ENCODE measurements around the gene FOXD4L3. TPM values are rescaled to one million over a fixed set of nuclear protein-coding genes. Genes with fewer than 3 reads are reported as not detected.
"Not testable (repeated sequence)": the region's sequence is repeated elsewhere in the genome, so short reads cannot be mapped to it uniquely, and the experiment has no call there.

Gene FOXD4L3
- not detected in 2 replicates for total RNA-seq

DNA sequence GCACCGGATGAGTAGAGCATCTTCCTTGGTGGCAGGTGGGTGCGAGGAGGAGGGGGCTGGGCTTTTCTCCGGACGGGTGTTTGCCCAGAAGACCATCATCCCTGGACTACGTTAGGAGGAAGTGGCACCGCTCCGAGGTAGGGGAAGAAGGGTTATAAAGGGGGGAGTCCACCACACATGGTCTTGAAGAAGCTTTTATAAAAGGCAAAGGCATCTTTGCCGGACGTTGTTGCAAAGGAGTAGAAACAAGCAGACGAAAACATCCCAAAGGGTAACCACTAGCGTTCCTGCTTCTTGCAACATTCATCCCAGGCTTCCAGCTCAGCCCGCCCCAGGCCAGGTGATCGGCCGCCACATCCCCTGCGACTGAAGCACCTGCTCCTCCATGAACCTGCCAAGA lies at the start of gene FOXD4L3:
Gene FOXD4L3 (plus strand): TSS at position 301 of the 400 bp plus-strand sequence. CDS start 85 bp downstream, at position 386.
- DNase-seq (ENCODE audit: low read depth in 2 of 2) = not testable (repeated sequence)

DNA sequence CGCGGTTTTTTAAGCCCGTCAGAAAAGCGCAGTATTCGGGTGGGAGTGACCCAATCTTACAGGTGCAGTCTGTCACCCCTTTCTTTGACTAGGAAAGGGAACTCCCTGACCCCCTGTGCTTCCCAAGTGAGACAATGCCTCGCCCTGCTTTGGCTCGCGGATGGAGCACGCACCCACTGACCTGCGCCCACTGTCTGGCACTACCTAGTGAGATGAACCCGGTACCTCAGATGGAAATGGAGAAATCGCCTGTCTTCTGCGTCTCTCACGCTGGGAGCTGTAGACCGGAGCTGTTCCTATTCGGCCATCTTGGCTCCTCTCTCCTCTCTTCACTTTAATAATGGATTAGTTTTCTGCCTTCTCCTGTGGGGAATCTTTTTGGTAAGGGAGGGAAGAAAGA lies 21.6 kb upstream of the FOXD4L3 start:
- not testable (repeated sequence) for DNase-seq (ENCODE audit: low read depth in 2 of 2)

DNA sequence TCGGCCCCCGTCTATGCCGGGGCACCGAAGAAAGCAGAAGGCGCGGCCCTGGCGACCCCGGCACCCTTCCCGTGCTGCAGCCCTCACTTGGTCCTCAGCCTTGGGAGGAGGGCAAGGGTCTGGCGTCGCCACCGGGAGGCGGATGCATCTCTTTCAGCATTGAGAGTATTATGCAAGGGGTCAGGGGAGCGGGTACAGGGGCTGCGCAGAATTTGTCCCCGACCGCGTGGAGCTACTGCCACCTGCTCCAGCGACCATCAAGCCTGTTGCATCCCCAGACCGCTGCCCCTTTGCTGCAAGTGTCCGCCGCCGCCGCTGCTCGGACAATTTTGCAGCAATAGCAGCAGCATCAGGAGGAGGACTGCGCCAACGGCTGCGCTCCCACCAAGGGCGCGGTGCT lies 1.1 kb downstream of the FOXD4L3 start:
- not testable (repeated sequence) for DNase-seq (ENCODE audit: low read depth in 2 of 2)

DNA sequence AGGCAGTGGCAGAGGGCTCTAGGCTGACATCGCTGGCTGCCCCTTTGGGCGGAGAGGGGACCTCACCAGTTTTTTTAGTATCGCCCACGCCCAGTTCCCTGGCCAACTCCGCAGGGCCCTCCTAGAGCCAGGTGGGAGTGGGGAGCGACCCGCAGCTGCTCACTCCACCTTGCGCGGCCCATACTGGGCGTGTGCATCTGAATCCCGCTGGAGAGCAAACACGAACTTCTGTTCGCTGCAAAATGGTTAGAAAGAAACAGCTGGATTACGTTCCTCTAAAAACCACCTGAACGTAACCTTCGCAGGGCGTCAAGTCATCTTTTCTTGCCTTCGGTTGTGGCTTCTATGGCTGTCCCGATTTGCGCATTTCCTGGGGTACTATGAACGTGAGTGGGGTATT lies 1.5 kb downstream of the FOXD4L3 start:
- not testable (repeated sequence) for DNase-seq (ENCODE audit: low read depth in 2 of 2)

DNA sequence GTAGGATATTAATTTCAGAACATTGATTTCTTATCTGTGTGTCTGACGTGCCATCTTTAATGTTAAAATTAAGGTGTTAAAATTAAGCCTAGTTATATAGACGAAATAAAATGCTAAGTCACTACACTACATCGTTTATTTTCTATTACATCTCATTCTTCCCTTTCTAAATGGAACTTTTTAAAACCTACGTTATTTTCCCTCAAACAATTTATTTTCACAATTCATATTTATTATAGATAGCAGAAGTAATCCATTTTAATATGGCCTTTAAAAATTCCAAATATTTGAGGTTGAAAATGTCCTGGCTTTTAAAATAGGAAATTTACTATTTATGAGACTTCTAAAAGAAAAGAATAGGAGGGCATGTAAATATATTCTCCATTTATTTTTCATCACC lies 2.1 kb downstream of the FOXD4L3 start:
- DNase-seq (ENCODE audit: low read depth in 2 of 2) = not testable (repeated sequence)

DNA sequence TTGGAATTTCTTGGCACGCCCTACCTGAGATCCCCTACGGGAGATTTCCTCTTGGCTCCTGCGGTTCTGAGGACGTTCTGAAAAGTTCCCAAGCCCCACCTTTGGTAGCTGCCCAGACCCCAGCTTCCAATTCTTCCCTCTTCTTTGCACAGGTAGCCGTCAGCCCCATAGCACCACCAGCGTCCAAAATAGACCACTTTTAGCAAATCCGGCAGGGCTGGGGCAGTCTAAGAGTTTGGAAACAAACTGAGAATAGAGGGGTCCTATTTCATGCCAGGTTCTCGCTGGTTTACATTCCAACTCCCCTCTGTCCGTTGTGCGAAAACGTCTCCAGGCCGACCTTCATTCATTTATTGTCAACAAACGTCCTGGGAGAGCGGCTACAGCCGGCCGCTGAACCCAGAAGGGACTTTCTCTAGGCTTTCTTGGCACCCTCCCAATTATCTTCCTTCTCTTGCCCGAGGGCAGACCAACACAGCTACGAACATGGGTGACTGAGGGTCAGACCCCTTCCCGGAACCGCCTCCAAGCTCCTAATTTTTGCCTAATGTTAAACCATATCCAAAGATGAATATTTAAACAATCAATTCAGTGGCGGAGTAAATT lies 3.1 kb downstream of the FOXD4L3 start:
- DNase-seq (ENCODE audit: low read depth in 2 of 2) = not testable (repeated sequence)

DNA sequence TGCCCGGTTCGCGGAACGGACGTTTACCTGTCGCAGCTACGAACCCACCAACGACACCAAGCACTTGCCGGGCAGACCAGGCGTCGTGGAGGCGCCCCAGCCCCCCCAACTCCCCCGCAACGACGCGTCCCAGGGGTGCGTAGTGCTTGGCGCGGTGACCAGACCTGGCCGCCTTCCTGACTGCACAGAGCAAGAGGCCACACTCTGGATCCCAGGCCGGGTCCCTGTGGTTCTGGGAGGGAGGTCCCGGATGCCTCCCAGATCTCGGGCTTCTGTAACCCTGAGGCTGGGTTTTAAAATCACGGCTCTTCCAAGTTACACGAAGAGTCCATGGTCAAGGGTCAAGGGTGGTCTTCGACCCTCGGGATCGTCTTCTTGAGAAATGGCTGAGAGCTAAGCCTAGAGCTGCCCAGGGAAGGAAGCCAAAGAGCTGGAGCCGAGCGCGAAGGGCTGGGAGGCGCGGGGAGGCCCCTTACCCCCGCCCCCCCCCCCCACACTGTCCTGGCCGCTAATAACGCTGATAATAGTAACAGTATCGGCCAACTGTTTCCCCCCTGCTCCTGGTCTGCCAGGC lies 3.8 kb downstream of the FOXD4L3 start:
- not testable (repeated sequence) for DNase-seq (ENCODE audit: low read depth in 2 of 2)

DNA sequence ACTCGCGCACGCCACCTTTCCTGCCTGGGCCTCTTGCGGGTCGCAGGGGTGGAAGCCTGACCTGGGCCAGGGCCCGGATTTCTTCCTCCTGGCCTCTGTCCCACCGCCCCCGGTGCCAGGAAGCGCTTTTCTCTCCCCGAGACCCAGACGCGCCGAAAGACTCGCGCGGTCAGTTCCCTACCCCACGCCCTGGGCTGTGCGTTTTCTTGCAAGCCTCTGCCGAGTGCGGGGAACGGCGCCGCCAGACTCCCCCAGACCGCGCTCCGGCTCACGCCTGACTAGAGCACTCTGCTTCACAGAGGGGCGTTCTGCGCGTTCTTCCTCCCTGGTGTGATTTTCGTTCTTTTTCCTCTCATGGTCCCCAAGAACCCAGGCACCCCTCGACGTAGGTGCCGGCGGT lies 4.5 kb downstream of the FOXD4L3 start:
- DNase-seq (ENCODE audit: low read depth in 2 of 2) = not testable (repeated sequence)

DNA sequence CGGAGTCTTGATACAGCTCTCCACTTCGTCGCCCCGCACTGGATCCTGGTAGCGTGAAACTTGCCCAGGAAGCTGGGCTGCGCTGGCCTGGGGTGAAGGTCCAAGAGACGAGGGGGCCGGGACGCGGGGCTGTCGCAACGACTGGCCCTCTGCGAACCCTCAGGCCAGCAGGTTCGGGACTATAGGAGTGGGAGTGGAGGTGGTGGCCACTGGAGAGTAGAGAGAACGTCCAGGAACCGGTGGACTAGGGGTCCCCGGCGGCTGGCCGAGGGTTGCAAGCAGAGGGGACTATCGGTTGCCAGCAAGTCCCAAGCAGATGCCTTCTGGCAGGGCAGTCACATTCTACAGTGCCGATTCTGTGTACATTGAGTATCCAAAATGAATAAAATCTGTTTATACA lies 5.0 kb downstream of the FOXD4L3 start:
- not testable (repeated sequence) for DNase-seq (ENCODE audit: low read depth in 2 of 2)

DNA sequence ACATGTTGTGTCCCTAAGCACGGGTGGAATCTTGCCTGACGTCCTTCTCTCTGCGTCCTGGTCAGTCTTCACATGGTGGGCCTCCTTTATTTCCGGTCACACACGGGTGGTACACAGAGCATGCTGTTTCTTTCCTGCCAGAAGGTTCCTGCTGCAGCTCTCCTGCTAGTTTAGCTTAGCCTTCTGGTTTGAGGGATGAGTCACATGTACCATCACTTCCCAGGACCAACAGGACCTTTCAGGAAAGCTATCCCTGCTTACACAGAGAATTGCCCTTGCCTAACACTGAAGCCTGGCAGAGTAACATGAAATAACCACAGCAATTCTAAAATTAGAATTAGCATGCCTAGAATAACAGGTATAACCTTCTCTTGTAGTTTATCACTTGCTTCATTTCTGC lies 8.5 kb downstream of the FOXD4L3 start:
- DNase-seq (ENCODE audit: low read depth in 2 of 2) = not testable (repeated sequence)

DNA sequence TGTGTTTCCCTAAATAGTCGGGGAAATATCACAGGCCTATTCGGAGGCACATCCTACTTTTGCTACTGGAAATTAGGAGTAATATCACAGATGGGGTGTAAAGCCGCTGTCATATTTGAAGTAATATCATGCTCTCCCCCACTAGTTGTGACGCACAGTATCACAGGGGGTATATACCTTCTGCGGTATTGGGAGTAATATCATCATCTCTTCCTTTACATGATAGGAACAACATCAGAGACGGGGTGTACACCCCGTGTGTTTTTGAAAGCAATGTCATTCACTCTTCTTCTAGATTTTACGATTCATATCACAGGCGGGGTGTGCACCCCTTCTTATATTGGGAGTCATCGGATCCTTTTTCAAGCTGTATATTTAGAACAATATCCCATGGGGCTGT lies 15.5 kb downstream of the FOXD4L3 start:
- DNase-seq (ENCODE audit: low read depth in 2 of 2) = not testable (repeated sequence)

DNA sequence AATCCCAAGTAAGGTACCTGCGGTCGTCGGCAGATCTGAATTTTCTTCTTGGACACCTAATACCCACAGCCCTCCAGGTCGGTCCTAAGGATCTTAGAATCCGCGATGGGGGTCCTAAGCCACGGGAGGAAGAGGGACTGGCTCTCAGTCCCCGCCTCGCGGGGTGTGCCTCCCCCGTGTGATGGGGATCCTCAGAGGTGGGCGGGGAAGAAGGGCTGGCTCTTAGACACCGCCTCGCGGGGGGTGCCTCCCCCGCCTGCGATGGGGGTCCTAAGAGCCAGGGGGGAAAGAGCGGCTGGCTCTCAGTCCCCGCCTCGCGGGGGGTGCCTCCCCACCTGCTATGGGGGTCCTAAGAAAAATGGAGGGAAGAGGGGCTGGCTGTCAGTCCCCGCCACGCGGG lies 21.1 kb downstream of the FOXD4L3 start:
- DNase-seq (ENCODE audit: low read depth in 2 of 2) = not testable (repeated sequence)

DNA sequence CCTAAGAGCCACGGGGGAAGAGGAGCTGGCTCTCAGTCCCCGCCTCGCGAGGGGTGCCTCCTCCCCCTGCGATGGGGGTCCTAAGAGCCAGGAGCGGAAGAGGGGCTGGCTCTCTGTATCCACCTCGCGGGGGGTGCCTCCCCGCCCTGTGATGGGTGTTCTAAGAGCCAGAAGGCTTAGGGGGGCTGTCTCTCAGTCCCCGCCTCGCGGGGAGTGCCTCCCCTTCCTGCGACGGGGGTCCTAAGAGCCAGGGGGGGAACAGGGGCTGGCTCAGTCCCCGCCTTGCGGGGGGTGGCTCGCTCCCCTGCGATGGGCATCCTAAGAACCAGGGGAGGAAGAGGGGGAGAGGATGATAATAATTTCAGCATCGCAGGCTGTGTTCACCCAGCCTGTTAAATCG lies 21.9 kb downstream of the FOXD4L3 start:
- DNase-seq (ENCODE audit: low read depth in 2 of 2) = not testable (repeated sequence)

DNA sequence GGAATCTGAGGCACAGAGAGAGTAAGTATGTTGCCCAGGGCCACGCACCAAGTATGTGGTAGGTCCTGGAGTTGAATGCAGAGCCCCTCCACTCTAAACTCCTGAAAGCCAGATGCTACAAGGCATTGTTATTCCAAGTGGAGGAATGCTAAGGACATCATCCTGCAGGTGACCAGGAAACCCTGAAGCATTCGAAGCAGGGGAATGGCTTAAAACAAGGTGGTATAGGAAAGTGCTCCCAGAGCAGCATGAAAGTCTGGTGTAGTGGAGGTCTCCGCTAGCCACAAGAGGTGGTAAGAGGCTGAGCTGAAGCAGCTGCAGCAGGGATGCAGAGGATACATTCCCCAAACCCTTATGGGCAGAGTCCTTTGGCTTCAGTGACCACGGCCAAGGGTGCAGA lies 26.4 kb downstream of the FOXD4L3 start:
- DNase-seq (ENCODE audit: low read depth in 2 of 2) = not testable (repeated sequence)

DNA sequence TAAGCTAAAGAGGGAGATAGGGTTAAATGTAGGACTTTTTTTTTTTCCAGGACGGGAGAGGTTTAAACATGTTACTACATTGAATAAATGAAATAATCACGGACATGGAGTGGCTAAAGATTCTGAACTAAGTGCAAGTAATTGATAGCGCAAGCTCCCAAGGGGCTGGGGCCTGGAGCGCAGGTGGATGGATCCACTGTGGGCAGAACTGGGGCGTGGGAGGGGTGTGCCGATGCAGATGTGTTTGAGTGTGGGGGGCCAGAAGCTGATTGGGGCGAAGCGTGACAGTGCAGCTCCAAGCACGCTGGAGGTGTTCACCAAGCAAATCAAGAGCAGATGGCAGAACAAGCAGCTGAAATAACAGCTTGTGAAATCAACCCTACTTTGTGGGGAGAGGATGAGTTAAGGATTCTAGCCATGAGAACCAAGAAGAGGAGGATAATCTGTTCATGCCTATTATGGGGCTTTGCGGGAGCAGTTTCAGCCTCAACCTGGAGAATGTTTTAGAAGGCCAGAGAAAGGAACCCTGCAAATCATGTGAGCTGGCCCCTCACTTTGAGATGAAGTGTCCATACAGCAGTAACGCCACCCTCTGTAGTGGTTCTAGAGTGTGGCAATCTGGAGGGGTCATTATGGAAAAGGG lies 28.0 kb downstream of the FOXD4L3 start:
- DNase-seq (ENCODE audit: low read depth in 2 of 2) = not testable (repeated sequence)

DNA sequence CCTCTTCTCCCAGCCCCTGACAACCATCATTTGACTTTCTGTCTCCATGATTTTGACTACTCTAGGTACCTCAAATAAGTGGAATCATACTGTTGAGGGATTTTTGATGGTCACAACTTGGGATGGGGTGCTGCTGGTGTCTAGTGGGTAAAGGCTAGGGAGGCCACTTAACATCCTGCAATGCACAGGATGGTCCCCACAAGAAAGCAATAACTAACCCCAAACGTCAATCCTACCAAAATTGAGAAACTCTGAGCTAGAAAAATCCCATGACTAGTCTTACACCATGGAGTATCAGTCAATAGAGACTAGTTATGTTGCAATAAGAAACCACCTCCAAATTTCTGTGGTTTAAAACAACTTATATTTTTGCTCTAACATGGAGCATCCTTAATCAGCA lies 29.5 kb downstream of the FOXD4L3 start:
- not testable (repeated sequence) for DNase-seq (ENCODE audit: low read depth in 2 of 2)

DNA sequence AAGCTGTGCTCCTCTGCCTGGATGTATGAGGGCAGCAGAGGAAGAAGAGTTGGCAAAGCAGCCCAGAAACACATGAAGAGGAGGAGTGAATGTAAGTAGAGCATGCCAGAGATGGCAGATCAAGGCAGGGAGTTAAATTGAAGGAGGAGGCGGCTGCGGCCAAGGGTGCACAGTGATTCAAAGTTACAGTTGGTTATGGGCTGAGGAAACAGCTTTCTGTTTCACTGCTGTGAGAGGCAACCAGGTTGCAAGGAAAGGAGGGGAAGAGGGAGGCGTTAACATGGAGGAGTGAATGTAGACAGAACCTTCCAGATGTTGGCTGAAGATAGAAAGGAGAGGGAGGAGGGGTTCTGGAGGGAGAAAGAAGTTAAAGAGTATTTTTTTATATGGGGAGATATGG lies 33.3 kb downstream of the FOXD4L3 start:
- not testable (repeated sequence) for DNase-seq (ENCODE audit: low read depth in 2 of 2)

DNA sequence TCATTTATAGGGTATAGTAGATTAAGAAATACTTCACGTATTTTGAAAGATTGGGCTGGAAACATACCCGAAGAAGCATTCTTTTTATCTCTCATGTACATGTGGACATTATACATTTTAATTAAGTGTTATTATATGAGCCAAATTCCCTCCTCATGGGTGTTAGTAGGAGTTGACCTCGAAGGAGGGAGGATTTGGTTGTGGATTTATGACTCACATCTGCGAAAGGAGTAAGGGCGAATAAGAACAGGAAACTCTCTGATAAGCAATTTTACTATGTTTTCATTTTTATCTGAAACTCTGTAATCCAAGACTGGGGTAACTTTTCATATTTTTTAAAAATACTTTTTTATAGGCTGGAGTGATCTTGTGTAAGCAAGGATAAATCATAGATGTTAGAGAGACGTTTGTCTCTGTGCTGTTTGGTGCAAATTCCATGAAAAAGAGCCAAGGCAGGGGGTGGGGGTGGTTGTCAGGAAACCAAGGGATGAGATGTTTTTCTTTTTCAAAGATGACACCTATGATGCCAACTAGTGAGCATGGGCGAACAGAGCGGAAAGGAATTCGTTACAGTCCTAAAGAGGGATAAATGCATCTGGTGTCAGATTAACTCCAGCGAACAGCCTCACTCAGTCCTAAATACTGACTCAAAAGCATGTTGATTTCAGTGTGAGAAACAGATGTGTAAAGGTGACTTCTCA lies 34.1 kb downstream of the FOXD4L3 start:
- not testable (repeated sequence) for DNase-seq (ENCODE audit: low read depth in 2 of 2)

DNA sequence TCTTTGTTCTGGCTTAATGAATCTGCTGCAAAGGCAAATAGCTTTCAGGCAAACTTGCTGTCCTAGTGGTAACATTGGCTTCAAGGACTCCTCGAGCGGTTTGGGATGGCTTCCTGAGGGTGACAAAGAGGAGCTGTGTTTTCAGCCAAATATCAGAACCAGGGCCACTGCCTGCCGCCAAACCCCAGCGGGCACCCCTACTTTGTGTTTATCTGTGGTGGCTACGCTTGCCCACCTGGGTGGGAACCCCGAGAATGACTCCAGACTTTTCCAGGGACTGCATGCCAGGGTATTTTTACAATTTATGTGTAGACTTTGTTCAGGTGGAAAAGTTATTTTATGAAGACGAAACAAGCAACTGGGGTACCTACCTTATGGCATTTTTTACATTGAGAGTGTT lies 35.3 kb downstream of the FOXD4L3 start:
- not testable (repeated sequence) for DNase-seq (ENCODE audit: low read depth in 2 of 2)

DNA sequence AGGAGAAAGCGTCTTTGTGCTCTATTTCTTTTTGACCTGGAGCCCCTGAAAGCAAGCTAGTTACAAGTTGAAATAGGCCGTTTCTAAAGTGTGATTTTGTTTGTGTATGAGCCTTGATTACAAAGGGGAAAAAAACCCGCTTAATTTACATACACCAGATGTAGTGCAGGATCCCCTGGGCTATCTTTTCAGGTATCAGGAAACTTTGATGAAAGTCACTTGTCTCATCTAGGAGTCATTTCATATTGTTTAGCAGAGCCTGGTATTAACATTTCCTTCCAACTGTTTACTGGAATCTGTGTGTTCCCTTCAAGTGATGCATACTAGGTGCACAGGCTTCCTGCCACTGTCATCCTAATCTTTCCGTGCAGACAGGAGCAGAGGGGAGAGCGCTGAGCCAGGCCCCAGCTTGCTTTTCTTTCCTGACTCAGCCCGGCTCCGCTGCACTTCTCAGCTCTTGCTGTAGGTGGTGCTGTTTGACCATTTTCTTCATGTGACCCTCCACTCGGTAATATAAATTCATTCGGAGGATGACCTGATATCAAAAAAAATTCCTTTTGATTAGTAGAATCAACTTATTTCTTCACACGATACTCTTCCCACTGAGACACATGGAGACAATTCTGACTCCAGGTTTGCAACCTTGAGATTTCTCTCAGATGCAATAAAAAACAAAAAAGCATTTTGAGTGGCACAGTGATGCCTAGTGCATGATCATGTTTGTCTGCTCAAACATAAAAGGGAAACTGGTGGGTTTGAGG lies 39.8 kb downstream of the FOXD4L3 start:
- not testable (repeated sequence) for DNase-seq (ENCODE audit: low read depth in 2 of 2)

DNA sequence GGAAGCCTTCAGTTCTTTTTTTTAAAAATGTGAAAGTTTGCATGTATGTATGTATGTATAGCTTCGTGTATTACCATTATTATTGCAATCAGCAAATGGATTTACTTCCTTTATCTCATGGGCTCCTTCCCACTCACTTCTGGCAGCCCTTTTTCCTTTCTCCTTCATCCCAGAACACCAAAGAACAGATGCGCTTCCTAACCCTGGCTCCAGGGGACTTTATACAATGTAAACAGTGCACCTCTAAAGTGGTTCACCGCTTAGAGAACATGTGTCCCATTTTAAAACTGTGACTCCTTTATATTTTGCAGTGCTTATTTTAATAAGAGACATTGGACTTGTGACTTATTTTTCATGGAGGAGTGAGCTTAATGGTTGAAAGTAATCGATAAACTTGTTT lies 40.6 kb downstream of the FOXD4L3 start:
- not testable (repeated sequence) for DNase-seq (ENCODE audit: low read depth in 2 of 2)
